IMR-90 (cell line): ENCODE measurements around the gene SLAMF6.

ENCODE experiments used
- BHLHE40 ChIP-seq: fragments of 150-350 bp; IDR thresholded peaks from 2 replicates; pipeline ENCODE4 v1.6.1; 2016; ENCODE audit warnings: mild to moderate bottlenecking, low read depth, low read length
- CEBPB ChIP-seq: IDR thresholded peaks from 2 replicates; pipeline ENCODE4 v1.6.1; 2012; ENCODE audit warnings: low read depth, low read length, improper control_type of control experiment
- ELK1 ChIP-seq: fragments of 150-350 bp; IDR thresholded peaks from 2 replicates; pipeline ENCODE4 v1.6.1; 2016; ENCODE audit warnings: low read depth, mild to moderate bottlenecking, low read length, moderate library complexity, borderline replicate concordance
- MAZ ChIP-seq: IDR thresholded peaks from 2 replicates; pipeline ENCODE4 v1.6.1; 2012; ENCODE audit warnings: low read depth, mild to moderate bottlenecking, low read length, improper control_type of control experiment, moderate library complexity, borderline replicate concordance
- MXI1 ChIP-seq: IDR thresholded peaks from 2 replicates; pipeline ENCODE4 v1.6.1; 2012; ENCODE audit warnings: low read depth, mild to moderate bottlenecking, low read length, moderate library complexity, borderline replicate concordance
- POLR2A ChIP-seq: IDR thresholded peaks from 2 replicates; pipeline ENCODE4 v1.6.1; 2012; ENCODE audit warnings: mild to moderate bottlenecking, low read depth, low read length
- RFX5 ChIP-seq: IDR thresholded peaks from 2 replicates; pipeline ENCODE4 v1.8.0; 2012; ENCODE audit warnings: low read depth, mild to moderate bottlenecking, low read length, moderate library complexity
- TF ChIP-seq, protein P1 (sequence below): conservative IDR thresholded peaks from 2 replicates; pipeline ENCODE4 v1.5.1; 2012; ENCODE audit warnings: mild to moderate bottlenecking, low read depth, low read length, improper control_type of control experiment

DNA sequence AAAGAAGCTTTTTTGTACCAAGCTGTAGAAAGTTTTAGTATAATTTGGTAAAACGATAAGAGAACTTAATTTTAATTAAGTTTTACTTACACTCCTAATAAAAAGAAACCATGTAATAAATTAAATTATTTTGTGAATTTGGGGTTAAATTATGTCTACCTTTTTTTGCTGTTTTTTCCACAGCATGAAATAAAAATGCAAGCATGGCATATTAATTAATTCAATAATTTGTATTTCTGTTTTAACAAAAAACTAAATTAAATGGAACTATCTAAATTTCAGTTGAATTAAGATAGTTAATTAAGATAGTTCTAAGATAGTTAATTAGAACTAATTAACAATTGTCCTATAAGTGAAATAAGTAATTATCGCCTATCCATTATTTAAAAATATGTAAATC lies 83.3 kb downstream of the SLAMF6 start:
- TF ChIP-seq, protein P1, sequence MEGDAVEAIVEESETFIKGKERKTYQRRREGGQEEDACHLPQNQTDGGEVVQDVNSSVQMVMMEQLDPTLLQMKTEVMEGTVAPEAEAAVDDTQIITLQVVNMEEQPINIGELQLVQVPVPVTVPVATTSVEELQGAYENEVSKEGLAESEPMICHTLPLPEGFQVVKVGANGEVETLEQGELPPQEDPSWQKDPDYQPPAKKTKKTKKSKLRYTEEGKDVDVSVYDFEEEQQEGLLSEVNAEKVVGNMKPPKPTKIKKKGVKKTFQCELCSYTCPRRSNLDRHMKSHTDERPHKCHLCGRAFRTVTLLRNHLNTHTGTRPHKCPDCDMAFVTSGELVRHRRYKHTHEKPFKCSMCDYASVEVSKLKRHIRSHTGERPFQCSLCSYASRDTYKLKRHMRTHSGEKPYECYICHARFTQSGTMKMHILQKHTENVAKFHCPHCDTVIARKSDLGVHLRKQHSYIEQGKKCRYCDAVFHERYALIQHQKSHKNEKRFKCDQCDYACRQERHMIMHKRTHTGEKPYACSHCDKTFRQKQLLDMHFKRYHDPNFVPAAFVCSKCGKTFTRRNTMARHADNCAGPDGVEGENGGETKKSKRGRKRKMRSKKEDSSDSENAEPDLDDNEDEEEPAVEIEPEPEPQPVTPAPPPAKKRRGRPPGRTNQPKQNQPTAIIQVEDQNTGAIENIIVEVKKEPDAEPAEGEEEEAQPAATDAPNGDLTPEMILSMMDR: no peak
- TF ChIP-seq CEBPB (no peak), MXI1 (no peak), MAZ (no peak), POLR2A (no peak), BHLHE40 (no peak), ELK1 (no peak), RFX5 (no peak)
